Measurements from ENCODE around the gene ADCY6.

DNA sequence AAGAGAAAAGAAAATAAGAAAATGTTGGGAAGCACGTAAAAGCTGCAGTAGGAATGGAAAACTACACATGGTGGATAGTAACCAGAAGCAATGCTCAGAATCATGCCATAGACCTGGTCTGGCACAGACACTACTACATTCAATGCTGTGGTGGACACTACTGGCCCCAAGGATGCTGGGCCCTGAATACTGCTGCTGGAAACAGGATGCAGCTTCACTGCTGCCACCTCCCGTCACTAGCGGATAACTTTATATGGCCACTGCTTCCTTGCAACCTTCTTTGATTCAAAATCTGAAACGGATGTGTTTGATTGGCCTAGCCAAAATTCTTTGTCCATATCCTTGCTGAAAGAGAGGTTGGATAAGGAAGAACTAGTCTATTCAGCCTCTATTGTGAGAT, 30.7 kb downstream of the ADCY6 start:
- TF ChIP-seq POLR2A (IDR thresholded peaks at IDR 0.05; ENCODE audit: low read depth, low read length) (no peak), POLR2AphosphoS5 (IDR thresholded peaks at IDR 0.05; ENCODE audit: low read depth, low read length) (no peak), POU2F2 (IDR thresholded peaks at IDR 0.05; ENCODE audit: low read depth, low read length) (no peak), PAX5 (IDR thresholded peaks at IDR 0.05; ENCODE audit: insufficient read depth, low read length, severe bottlenecking) (no peak), TAF1 (IDR thresholded peaks at IDR 0.05; ENCODE audit: low read depth, low read length) (no peak)

Measured in GM12891 (cell line).